BLaER1 treated with 17β-estradiol and CSF1 and Interleukin-3, amounts not matched to agents 10 nM and 100 nM (cell line): ENCODE measurements around the gene ANKS4B.

ENCODE experiments used
- H3K27ac ChIP-seq, 11 experiments: shearing (Covaris generic); formaldehyde crosslinking; 2 replicates each; pipeline ENCODE4 v1.8.1; 2022
- H3K27me3 ChIP-seq, 11 experiments: shearing (Covaris generic); formaldehyde crosslinking; 2 replicates each; pipeline ENCODE4 v1.8.1; 2022
- H3K36me3 ChIP-seq, 11 experiments: shearing (Covaris generic); formaldehyde crosslinking; 2 replicates each; pipeline ENCODE4 v1.8.1; 2022
- H3K4me1 ChIP-seq, 10 experiments: shearing (Covaris generic); formaldehyde crosslinking; 2 replicates each; pipeline ENCODE4 v1.8.1; 2022
- H3K4me2 ChIP-seq, 11 experiments: shearing (Covaris generic); formaldehyde crosslinking; 2 replicates each; pipeline ENCODE4 v1.8.1; 2022
- H3K4me3 ChIP-seq, 10 experiments: shearing (Covaris generic); formaldehyde crosslinking; 2 replicates each; pipeline ENCODE4 v1.8.1; 2022
- H3K9ac ChIP-seq, 11 experiments: shearing (Covaris generic); formaldehyde crosslinking; 2 replicates each; pipeline ENCODE4 v1.8.1; 2022
- H3K9me3 ChIP-seq, 11 experiments: shearing (Covaris generic); formaldehyde crosslinking; replicated peaks in 1 of 11; 2 replicates each; pipeline ENCODE4 v1.8.1; 2022
- H4K20me1 ChIP-seq, 11 experiments: shearing (Covaris generic); formaldehyde crosslinking; 2 replicates each; pipeline ENCODE4 v1.8.1; 2022
- Cebpa-rat ChIP-seq, 11 experiments: shearing (Covaris generic); IDR thresholded peaks; 2 replicates each; pipeline ENCODE4 v1.8.1; 2022

Gene ANKS4B

GRCh38 chr16:21250072-21250923 lies 16.8 kb downstream of the ANKS4B start:
- Histone ChIP-seq H3K4me1 (peaks cover 5 to 18% (median 15%) of the 10 kb centered on the region in 10 experiments; a peak in 19 of 20 replicates), H3K4me3 (no peak overlapping the region), H3K36me3 (no peaks in the 10 kb centered on the region), H3K4me2 (peak overlapping the region; percentile 23 to 82 (median 59); a peak in 20 of 22 replicates), H3K9ac (no peak overlapping the region), H3K27me3 (no peaks in the 10 kb centered on the region), H3K27ac (no peak overlapping the region), H3K9me3 (no peaks in the 10 kb centered on the region), H4K20me1 (no peaks in the 10 kb centered on the region)
- no peak for TF ChIP-seq Cebpa-rat (IDR thresholded peaks at IDR 0.05)

- no peak overlapping the region for H3K4me3 ChIP-seq
- H3K4me2 ChIP-seq: no peak overlapping the region
- H3K36me3 ChIP-seq: no peaks in the 10 kb centered on the region
- H4K20me1 ChIP-seq: no peaks in the 10 kb centered on the region
- no peak overlapping the region for H3K27ac ChIP-seq
- no peaks in the 10 kb centered on the region for H3K27me3 ChIP-seq
- H3K9ac ChIP-seq: no peak overlapping the region
- no peaks in the 10 kb centered on the region for H3K9me3 ChIP-seq
- peaks cover 5 to 18% (median 15%) of the 10 kb centered on the region in 10 experiments; a peak in 19 of 20 replicates for H3K4me1 ChIP-seq
- TF ChIP-seq Cebpa-rat (IDR thresholded peaks at IDR 0.05): no peak
These were observed 20.0 kb downstream of the ANKS4B start for GRCh38 chr16:21253470-21253869.

GRCh38 chr16:21256636-21257035 lies 23.1 kb downstream of the ANKS4B start:
- Histone ChIP-seq H3K27ac (no peak overlapping the region), H3K9ac (no peak overlapping the region), H3K4me2 (no peak overlapping the region), H3K9me3 (no peaks in the 10 kb centered on the region; a peak in 1 of 22 replicates), H3K27me3 (no peaks in the 10 kb centered on the region), H4K20me1 (no peaks in the 10 kb centered on the region), H3K4me3 (no peak overlapping the region), H3K4me1 (no peaks in the 10 kb centered on the region; a peak in 1 of 20 replicates), H3K36me3 (no peaks in the 10 kb centered on the region)
- no peak for TF ChIP-seq Cebpa-rat (IDR thresholded peaks at IDR 0.05)

- Histone ChIP-seq H3K9ac (no peak overlapping the region), H3K4me2 (no peak overlapping the region), H3K27me3 (no peaks in the 10 kb centered on the region), H3K27ac (no peak overlapping the region), H3K4me3 (no peak overlapping the region), H3K9me3 (no peaks in the 10 kb centered on the region; a peak in 1 of 22 replicates), H3K4me1 (no peaks in the 10 kb centered on the region; a peak in 1 of 20 replicates), H4K20me1 (no peaks in the 10 kb centered on the region), H3K36me3 (no peaks in the 10 kb centered on the region)
- TF ChIP-seq Cebpa-rat (IDR thresholded peaks at IDR 0.05): no peak
These were observed 23.8 kb downstream of the ANKS4B start for GRCh38 chr16:21257284-21257683.

GRCh38 chr16:21260870-21261791 lies 27.6 kb downstream of the ANKS4B start:
- Histone ChIP-seq H3K9ac (no peak overlapping the region), H3K27ac (no peak overlapping the region), H3K4me3 (no peak overlapping the region), H3K27me3 (no peaks in the 10 kb centered on the region), H3K4me1 (peaks cover 8 to 33% (median 29%) of the 10 kb centered on the region in 10 experiments; a peak in 19 of 20 replicates), H3K9me3 (no peaks in the 10 kb centered on the region; a peak in 1 of 22 replicates), H3K36me3 (no peaks in the 10 kb centered on the region), H3K4me2 (no peak overlapping the region), H4K20me1 (no peaks in the 10 kb centered on the region)
- TF ChIP-seq Cebpa-rat (IDR thresholded peaks at IDR 0.05): no peak

GRCh38 chr16:21262779-21263639 lies 29.5 kb downstream of the ANKS4B start:
- Histone ChIP-seq H4K20me1 (no peaks in the 10 kb centered on the region), H3K27ac (no peak overlapping the region), H3K4me2 (peak overlapping the region; percentile 15 to 81 (median 57); a peak in 20 of 22 replicates), H3K27me3 (no peaks in the 10 kb centered on the region), H3K4me3 (no peak overlapping the region), H3K36me3 (no peaks in the 10 kb centered on the region), H3K4me1 (peaks cover 8 to 33% (median 29%) of the 10 kb centered on the region in 10 experiments; a peak in 19 of 20 replicates), H3K9ac (no peak overlapping the region), H3K9me3 (no peaks in the 10 kb centered on the region; a peak in 1 of 22 replicates)
- TF ChIP-seq Cebpa-rat (IDR thresholded peaks at IDR 0.05): no peak

GRCh38 chr16:21263640-21264570 lies 30.4 kb downstream of the ANKS4B start:
- H3K9ac ChIP-seq: no peak overlapping the region
- no peaks in the 10 kb centered on the region; a peak in 1 of 22 replicates for H3K9me3 ChIP-seq
- no peaks in the 10 kb centered on the region for H3K27me3 ChIP-seq
- no peak for TF ChIP-seq Cebpa-rat (IDR thresholded peaks at IDR 0.05)
- peaks cover 8 to 33% (median 29%) of the 10 kb centered on the region in 10 experiments; a peak in 19 of 20 replicates for H3K4me1 ChIP-seq
- no peaks in the 10 kb centered on the region for H4K20me1 ChIP-seq
- no peak overlapping the region for H3K4me3 ChIP-seq
- H3K27ac ChIP-seq: no peak overlapping the region
- no peaks in the 10 kb centered on the region for H3K36me3 ChIP-seq
- H3K4me2 ChIP-seq: peak overlapping the region; percentile 15 to 81 (median 57); a peak in 20 of 22 replicates
